ENCODE measurements around the gene LPIN3.

DNA sequence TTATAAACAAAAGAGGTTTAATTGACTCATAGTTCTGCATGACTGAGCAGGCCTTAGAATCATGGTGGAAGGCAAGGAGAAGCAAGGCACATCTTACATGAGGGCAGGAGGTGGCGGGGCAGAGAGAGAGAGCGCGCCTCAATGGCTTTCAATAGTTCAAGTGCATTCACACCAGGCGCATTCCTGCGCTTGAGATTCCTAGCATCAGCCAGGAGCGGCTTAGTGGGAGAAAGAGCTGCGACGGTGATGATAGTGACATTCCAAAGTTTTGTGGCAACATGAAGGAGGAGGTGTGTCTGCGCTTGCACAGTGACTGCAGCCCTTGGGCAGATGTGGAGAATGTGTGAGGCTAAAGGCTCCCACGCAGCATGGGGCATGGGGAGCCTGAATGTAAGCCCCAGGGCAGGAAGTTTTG lies 51.0 kb downstream of the LPIN3 start:
- TF ChIP-seq POLR2AphosphoS5 (IDR thresholded peaks at IDR 0.05; ENCODE audit: low read depth, low read length): no peak
- TF ChIP-seq, protein P1, sequence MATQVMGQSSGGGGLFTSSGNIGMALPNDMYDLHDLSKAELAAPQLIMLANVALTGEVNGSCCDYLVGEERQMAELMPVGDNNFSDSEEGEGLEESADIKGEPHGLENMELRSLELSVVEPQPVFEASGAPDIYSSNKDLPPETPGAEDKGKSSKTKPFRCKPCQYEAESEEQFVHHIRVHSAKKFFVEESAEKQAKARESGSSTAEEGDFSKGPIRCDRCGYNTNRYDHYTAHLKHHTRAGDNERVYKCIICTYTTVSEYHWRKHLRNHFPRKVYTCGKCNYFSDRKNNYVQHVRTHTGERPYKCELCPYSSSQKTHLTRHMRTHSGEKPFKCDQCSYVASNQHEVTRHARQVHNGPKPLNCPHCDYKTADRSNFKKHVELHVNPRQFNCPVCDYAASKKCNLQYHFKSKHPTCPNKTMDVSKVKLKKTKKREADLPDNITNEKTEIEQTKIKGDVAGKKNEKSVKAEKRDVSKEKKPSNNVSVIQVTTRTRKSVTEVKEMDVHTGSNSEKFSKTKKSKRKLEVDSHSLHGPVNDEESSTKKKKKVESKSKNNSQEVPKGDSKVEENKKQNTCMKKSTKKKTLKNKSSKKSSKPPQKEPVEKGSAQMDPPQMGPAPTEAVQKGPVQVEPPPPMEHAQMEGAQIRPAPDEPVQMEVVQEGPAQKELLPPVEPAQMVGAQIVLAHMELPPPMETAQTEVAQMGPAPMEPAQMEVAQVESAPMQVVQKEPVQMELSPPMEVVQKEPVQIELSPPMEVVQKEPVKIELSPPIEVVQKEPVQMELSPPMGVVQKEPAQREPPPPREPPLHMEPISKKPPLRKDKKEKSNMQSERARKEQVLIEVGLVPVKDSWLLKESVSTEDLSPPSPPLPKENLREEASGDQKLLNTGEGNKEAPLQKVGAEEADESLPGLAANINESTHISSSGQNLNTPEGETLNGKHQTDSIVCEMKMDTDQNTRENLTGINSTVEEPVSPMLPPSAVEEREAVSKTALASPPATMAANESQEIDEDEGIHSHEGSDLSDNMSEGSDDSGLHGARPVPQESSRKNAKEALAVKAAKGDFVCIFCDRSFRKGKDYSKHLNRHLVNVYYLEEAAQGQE (IDR thresholded peaks at IDR 0.05; ENCODE audit: insufficient read depth in 1 of 2, low read depth in 2 of 2, low read length in 2 of 2): no peak
- no peak for TF ChIP-seq SIN3A (IDR thresholded peaks at IDR 0.05; ENCODE audit: borderline replicate concordance, insufficient read depth, low read length)

Data from PFSK-1 (cell line).